Measurements from ENCODE around the gene HTR6.

GRCh38 chr1:19629357-19629756 lies 35.3 kb upstream of the HTR6 start:
- TF ChIP-seq YY1 (IDR thresholded peaks at IDR 0.05; ENCODE audit: low read depth): no peak
- no peak for TF ChIP-seq CREB1 (IDR thresholded peaks at IDR 0.05; ENCODE audit: low read depth)
- no peak for TF ChIP-seq EP300 (IDR thresholded peaks at IDR 0.05; ENCODE audit: borderline replicate concordance)
- TF ChIP-seq MAX (IDR thresholded peaks at IDR 0.05): no peak
- TF ChIP-seq CEBPB (IDR thresholded peaks at IDR 0.05): no peak
- TF ChIP-seq REST (IDR thresholded peaks at IDR 0.05; ENCODE audit: low read depth): no peak
- TF ChIP-seq TAF1 (IDR thresholded peaks at IDR 0.05; ENCODE audit: low read depth): no peak
- no peak for TF ChIP-seq EGR1 (IDR thresholded peaks at IDR 0.05)
